HG03432 (cell line): ENCODE measurements around the gene FANK1.

Experiments used
- ATAC-seq: cut with Tn5 transposase; IDR thresholded peaks from one replicate; pipeline ENCODE4 v1.9.1; 2021; ENCODE audit warnings: mild to moderate bottlenecking, moderate library complexity; ENCODE audit not compliant: unreplicated experiment

Gene FANK1

GRCh38 chr10:125896088-125896934, at the start of gene FANK1:
TSS of gene FANK1 (plus strand) at chr10:125896564. CDS start at chr10:125896643, 79 bp downstream.
- peak; percentile 91 for ATAC-seq

- ATAC-seq: peak; percentile 81
Measured at GRCh38 chr10:125846894-125847293, 49.5 kb upstream of the FANK1 start.

GRCh38 chr10:125848371-125848770, 48.0 kb upstream of the FANK1 start:
- no peak for ATAC-seq

- no peak for ATAC-seq
Measured at GRCh38 chr10:125848857-125849256, 47.5 kb upstream of the FANK1 start.

GRCh38 chr10:125849448-125849847, 46.9 kb upstream of the FANK1 start:
- ATAC-seq: no peak

GRCh38 chr10:125850766-125851731, 45.3 kb upstream of the FANK1 start:
- no peak for ATAC-seq

GRCh38 chr10:125852487-125852886, 43.9 kb upstream of the FANK1 start:
- no peak for ATAC-seq

- no peak for ATAC-seq
Measured at GRCh38 chr10:125857185-125857760, 39.1 kb upstream of the FANK1 start.

- no peak for ATAC-seq
Measured at GRCh38 chr10:125859128-125859817, 37.1 kb upstream of the FANK1 start.

- no peak for ATAC-seq
Measured at GRCh38 chr10:125865120-125865519, 31.2 kb upstream of the FANK1 start.

- ATAC-seq: no peak
Measured at GRCh38 chr10:125866421-125867029, 29.8 kb upstream of the FANK1 start.

- ATAC-seq: peak; percentile 74
Measured at GRCh38 chr10:125868372-125868975, 27.9 kb upstream of the FANK1 start.

- no peak for ATAC-seq
Measured at GRCh38 chr10:125871338-125871737, 25.0 kb upstream of the FANK1 start.

GRCh38 chr10:125878957-125879835, 17.2 kb upstream of the FANK1 start:
- no peak for ATAC-seq

- ATAC-seq: no peak
Measured at GRCh38 chr10:125880719-125881118, 15.6 kb upstream of the FANK1 start.

- no peak for ATAC-seq
Measured at GRCh38 chr10:125881192-125881591, 15.2 kb upstream of the FANK1 start, which contains the start of gene DHX32. TSS of gene DHX32 (minus strand) at chr10:125881292. CDS start at chr10:125880824, 468 bp downstream.

- no peak for ATAC-seq
Measured at GRCh38 chr10:125882596-125882995, 13.8 kb upstream of the FANK1 start.

GRCh38 chr10:125883211-125883610, 13.2 kb upstream of the FANK1 start:
- ATAC-seq: no peak
